HK-2 (cell line): ENCODE data around the gene TBC1D4.

Experiments used
- DNase-seq: peaks from one replicate; pipeline ENCODE4 v3.0.0-alpha.2; 2018; ENCODE audit not compliant: unreplicated experiment

TBC1D4 gene

GRCh38 chr13:75418186-75418843 is 63.7 kb downstream of the TBC1D4 start:
- DNase-seq = no peak

- DNase-seq = no peak
Observed at GRCh38 chr13:75417656-75418055, 64.3 kb downstream of the TBC1D4 start.

DNA sequence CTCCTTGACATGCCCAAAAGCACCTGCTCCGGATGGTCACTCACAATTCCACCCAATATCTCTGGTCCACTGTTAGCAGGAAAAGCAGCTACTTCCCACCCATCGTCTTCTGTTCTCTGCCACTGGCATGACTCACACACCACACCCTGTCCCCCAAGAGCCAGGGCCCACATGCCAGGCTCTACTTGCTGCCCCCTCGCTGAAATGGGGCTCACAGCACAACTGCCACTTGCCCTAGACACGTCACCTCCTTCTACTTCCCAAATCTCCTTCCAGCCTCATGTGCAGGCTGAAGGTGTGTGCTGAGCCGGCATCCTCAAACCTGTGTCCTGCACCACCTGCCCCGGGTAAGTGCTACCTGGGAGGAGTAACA is 65.0 kb downstream of the TBC1D4 start:
- DNase-seq = no peak

DNA sequence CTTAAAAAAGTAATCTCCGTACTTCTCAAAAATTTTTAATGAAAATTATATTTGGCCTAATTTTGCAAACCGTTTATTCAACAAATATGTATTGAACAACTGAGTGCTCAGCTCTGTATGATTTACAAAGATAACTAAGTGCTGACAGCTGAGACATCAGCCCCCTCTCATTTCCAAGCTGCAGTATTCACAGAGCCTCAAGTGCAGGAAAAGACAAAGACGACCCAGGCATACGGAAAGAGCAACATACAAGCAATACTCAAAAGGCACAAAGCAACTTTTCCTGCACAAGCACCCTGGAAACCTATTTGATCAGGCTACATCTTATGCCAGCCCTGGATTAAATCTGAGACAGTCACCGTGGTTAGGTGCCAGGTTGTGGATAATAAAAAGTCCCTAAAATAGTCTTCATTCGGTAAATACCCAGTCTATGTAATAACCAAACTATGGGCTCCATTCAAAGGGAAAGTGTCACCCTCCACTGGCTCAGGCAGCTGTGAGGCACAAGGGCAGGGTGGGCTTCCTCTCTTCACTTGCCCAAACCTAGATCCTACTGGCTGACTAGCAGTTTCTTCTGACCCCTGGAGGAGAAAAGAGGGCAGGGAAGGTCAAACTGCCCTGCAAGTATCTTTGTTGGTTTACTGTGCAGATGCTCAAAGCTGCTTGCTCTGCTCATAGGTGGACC is 65.5 kb downstream of the TBC1D4 start:
- DNase-seq = no peak

DNA sequence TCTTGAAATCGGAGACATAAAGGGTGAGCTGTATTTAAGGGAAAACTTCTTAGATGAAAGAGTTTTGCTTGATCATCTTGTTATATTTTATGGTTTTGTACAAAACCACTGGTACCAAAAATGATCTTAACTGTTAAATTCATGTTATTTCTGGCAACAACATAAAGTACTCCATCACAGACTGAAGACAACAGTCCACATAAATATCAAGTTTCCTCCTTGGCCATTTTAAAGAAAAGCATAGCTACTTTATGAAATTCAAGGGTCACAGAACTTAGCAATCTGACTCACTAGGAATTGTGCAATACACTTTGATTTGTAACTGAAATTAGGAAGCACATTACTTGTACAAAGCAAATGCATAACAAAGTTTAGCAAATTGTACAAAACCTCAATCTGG is 66.3 kb downstream of the TBC1D4 start:
- no peak for DNase-seq

DNA sequence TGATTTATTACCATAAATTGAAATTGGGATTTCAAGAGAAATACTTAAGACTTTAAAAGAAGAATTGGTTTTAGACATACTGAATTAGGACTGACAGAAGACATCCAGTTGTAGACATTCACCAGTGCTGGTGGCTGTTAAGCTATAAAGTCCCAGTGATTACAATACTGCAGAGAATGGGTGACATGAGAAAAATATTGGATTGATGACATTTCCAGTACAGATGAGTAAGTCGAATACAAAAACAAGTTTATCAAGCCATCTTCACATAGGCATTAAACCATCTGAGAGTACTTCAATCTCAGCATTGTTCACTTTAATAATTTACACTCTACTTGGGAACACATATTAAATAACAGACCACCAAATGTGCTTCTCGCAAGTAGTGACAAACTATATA is 66.8 kb downstream of the TBC1D4 start:
- no peak for DNase-seq

- no peak for DNase-seq
Observed at GRCh38 chr13:75414036-75414827, 67.7 kb downstream of the TBC1D4 start.

- DNase-seq = no peak
Observed at GRCh38 chr13:75411924-75412537, 69.9 kb downstream of the TBC1D4 start.

GRCh38 chr13:75410207-75410606 is 71.8 kb downstream of the TBC1D4 start:
- DNase-seq = no peak

DNA sequence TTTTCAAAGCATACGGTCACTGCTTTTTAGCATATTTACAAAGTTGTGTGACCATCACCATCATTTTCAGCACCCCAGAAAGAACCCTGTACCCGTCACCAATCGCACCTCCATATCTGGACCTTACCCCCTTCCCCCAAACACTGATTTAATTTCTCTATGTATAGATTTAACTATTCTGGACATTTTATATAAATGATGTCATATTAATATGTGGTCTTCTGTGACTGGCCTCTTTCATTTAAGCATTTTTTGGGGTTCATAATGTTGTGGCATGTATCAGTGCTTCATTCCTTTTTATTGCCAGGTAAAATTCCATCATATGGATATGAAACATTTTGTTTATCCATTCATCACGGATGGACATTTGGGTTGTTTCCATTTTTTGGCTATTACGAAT is 74.0 kb downstream of the TBC1D4 start:
- DNase-seq = no peak

DNA sequence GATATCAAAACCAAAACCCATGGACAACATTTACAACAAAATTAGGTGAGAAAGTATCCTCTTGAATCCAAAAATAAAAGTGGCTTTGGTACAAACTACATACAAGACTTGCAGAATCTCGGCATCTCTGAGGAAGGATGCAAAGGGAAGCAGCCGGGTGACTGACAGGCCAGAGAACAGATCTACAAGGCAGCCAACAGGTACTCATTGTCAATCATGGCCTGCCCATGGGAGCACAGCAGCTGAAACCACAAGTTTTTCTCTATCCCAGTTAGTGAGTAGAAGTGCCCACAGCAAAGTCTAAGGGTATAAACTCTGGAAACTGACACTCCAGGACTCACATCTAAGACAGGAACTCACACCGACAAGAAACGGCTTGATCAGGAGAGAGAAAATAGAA is 74.5 kb downstream of the TBC1D4 start:
- DNase-seq = no peak

GRCh38 chr13:75405976-75406703 is 75.8 kb downstream of the TBC1D4 start:
- DNase-seq = no peak

DNA sequence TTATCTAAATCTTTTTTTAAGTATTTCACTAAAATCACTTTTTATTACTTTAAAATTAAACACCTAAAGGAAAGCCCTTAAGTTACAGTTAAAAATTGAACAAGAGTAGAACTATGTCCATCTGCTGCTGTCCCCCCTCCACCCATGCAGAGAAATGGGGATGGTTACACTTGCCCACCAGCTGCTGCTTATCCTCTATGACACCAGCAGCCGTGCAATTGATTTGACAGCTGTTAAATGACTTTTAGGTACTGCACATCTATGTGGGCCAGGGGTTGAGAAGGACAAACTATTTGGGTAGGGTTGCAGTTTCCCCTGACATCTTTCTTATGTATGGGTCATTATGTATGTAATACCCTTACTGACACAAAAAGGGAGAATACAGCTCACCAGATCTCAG is 77.2 kb downstream of the TBC1D4 start:
- no peak for DNase-seq

DNA sequence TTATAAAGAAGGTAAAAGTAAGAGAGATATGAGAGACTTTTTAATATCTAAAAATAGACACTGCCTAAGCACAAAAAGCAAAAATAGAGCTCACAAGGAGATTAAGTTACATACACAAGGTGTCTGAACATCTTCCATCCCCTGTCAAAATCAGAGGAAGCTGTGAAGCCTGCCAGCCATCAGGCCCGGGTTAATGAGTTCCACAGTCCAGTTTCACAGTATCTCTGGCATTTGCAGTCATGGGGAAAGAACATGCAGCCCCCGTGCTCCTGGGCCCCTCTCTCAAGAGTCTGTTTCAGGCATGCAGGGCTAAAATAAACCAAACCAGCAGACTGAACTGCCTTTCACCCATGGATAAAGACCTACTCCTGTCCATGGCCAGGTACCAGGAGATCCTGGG is 79.2 kb downstream of the TBC1D4 start:
- peak; percentile 10 for DNase-seq

- DNase-seq = no peak
Observed at GRCh38 chr13:75400775-75401174, 81.2 kb downstream of the TBC1D4 start.

DNA sequence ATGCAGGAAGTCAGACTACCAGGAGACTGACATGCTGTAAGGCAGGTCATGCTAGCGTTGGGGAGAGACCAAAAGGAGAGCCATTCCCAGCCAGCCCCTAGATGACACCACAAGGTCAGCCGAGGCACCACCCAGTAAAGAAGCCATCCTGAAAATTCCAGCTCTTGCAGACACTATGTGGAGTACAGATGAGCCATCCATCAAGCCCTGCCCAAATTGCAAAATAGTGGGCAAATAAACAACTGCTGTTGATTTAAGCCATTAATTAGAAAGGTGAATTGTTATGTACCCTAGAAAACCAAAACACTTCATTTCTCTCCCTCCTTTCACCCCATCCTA is 82.1 kb downstream of the TBC1D4 start:
- no peak for DNase-seq

GRCh38 chr13:75399168-75399878 is 82.6 kb downstream of the TBC1D4 start:
- no peak for DNase-seq

GRCh38 chr13:75398072-75398471 is 83.9 kb downstream of the TBC1D4 start:
- no peak for DNase-seq

- DNase-seq = no peak
Observed at GRCh38 chr13:75395901-75396300, 86.1 kb downstream of the TBC1D4 start.

DNA sequence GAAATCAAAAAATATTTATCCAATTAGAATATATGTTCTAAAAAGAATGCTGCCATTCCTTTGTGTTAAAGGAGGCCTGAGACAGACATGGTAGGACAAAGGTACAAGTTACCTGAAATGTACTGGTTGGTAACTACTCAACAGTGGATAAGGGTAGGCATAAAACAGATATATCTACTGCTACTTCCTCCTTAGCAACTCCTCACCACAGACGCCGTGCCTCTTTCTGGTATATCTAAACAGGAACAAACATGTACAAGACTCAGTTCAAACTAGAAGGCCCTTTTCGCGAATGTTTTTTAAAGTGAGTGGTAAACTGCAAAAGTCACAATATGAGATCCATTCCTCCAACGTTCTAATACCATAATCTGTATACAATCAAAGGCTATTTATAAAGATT is 86.9 kb downstream of the TBC1D4 start:
- DNase-seq = no peak

GRCh38 chr13:75393839-75394520 is 88.0 kb downstream of the TBC1D4 start:
- no peak for DNase-seq
